Upper lobe of right lung (tissue), 1 donor: ENCODE data around the gene PFDN4. TPM values are rescaled to one million over a fixed set of nuclear protein-coding genes. Genes with fewer than 3 reads are reported as not detected.
"Not testable (repeated sequence)": the region's sequence is repeated elsewhere in the genome, so short reads cannot be mapped to it uniquely, and the experiment has no call there.

Experiments used
- ATAC-seq: fragments of 200-7000 bp; cut with Tn5 transposase; one replicate; pipeline ENCODE4 v1.9.1; 2020; ENCODE audit warnings: mild to moderate bottlenecking, moderate library complexity
- DNase-seq: peaks from one replicate; pipeline ENCODE4 v3.0.0-alpha.2; 2020
- H3K27ac ChIP-seq: fragments of 200-600 bp; one replicate; pipeline ENCODE4 v1.8.0; 2022
- H3K27me3 ChIP-seq: fragments of 200-600 bp; one replicate; pipeline ENCODE4 v1.8.0; 2022; ENCODE audit warnings: mild to moderate bottlenecking
- H3K36me3 ChIP-seq: fragments of 200-600 bp; one replicate; pipeline ENCODE4 v1.8.0; 2022
- H3K4me1 ChIP-seq: fragments of 200-600 bp; one replicate; pipeline ENCODE4 v1.8.0; 2022
- H3K4me3 ChIP-seq: fragments of 200-600 bp; one replicate; pipeline ENCODE4 v1.8.0; 2022; ENCODE audit warnings: mild to moderate bottlenecking
- H3K9me3 ChIP-seq: fragments of 200-600 bp; one replicate; pipeline ENCODE4 v1.8.0; 2022
- intact Hi-C: fragments of 100-400 bp; cut with DNase I; formaldehyde crosslinking; loops from one replicate; pipeline ENCODE4 v1.11.0; 2022
- total RNA-seq: library from RNA; stranded (reverse); fragmentation: NEBNext Ultra II Directional; extraction: Animal tissue kit (Norgen Biotek cat#: 25700); gene quantifications from one replicate; pipeline ENCODE4 v1.2.1, GENCODE V29; 2021
- TF ChIP-seq, protein P1 (sequence below): fragments of 200-600 bp; IDR thresholded peaks from one replicate; pipeline ENCODE4 v1.8.0; 2022; ENCODE audit warnings: antibody characterized with exemption
- donor health status: DM: no; HTN: yes; CAD: no; lungs with severe emphysema.

PFDN4 gene
- total RNA-seq, 1 donor from 2014 or later: 19.9 TPM

GRCh38 chr20:54223751-54224150 is 15.9 kb downstream of the PFDN4 start:
- no peaks in the 10 kb centered on the region for H3K4me1 ChIP-seq
- TF ChIP-seq, protein P1, sequence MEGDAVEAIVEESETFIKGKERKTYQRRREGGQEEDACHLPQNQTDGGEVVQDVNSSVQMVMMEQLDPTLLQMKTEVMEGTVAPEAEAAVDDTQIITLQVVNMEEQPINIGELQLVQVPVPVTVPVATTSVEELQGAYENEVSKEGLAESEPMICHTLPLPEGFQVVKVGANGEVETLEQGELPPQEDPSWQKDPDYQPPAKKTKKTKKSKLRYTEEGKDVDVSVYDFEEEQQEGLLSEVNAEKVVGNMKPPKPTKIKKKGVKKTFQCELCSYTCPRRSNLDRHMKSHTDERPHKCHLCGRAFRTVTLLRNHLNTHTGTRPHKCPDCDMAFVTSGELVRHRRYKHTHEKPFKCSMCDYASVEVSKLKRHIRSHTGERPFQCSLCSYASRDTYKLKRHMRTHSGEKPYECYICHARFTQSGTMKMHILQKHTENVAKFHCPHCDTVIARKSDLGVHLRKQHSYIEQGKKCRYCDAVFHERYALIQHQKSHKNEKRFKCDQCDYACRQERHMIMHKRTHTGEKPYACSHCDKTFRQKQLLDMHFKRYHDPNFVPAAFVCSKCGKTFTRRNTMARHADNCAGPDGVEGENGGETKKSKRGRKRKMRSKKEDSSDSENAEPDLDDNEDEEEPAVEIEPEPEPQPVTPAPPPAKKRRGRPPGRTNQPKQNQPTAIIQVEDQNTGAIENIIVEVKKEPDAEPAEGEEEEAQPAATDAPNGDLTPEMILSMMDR: no peak
- H3K27ac ChIP-seq: no peak overlapping the region
- no peak for ATAC-seq
- no peaks in the 10 kb centered on the region for H3K9me3 ChIP-seq
- intact Hi-C loops: loop anchor here (5.0 kb wide), 1 partner anchor 424 kb away; no protein-coding TSS in a partner anchor
- no peak overlapping the region for H3K4me3 ChIP-seq
- no peak for DNase-seq
- H3K27me3 ChIP-seq: no peaks in the 10 kb centered on the region
- H3K36me3 ChIP-seq: peaks cover 15% of the 10 kb centered on the region

GRCh38 chr20:54224642-54225041 is 16.8 kb downstream of the PFDN4 start:
- not testable (repeated sequence) for H3K27ac ChIP-seq, H3K9me3 ChIP-seq, ATAC-seq, H3K27me3 ChIP-seq, H3K4me3 ChIP-seq, H3K36me3 ChIP-seq, DNase-seq, H3K4me1 ChIP-seq
- intact Hi-C loops: loop anchor here (5.0 kb wide), 1 partner anchor 423 kb away; no protein-coding TSS in a partner anchor

DNA sequence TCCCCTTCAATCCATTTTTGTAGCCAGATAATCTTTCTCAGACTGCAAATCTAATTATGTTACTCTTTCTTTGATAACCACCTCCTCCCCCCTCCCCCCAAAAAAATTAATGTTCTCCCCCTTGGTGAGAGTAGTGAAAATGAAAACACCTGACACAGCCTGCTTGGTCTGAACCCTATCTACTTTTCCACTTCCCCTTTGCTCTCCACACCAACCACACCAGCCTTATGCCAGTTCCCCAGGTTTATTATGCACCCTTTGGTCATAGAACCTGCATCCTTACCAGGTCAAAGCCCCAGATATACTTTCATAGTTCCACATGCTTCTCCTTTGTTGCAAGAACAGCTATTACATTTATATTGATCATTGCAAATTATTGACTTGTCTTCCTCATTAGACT is 19.4 kb downstream of the PFDN4 start:
- H3K4me3 ChIP-seq: no peak overlapping the region
- H3K4me1 ChIP-seq: no peaks in the 10 kb centered on the region
- no peak for DNase-seq
- no peaks in the 10 kb centered on the region for H3K36me3 ChIP-seq
- H3K27me3 ChIP-seq: no peaks in the 10 kb centered on the region
- no peak overlapping the region for H3K27ac ChIP-seq
- intact Hi-C loops: no loop called here
- no peak for ATAC-seq
- peaks cover under 1% of the 10 kb centered on the region for H3K9me3 ChIP-seq
- TF ChIP-seq, protein P1: no peak

- Histone ChIP-seq H3K27ac (no peak overlapping the region), H3K4me1 (no peaks in the 10 kb centered on the region), H3K4me3 (no peak overlapping the region), H3K27me3 (no peaks in the 10 kb centered on the region), H3K9me3 (peaks cover 5% of the 10 kb centered on the region), H3K36me3 (no peaks in the 10 kb centered on the region)
- TF ChIP-seq, protein P1: no peak
- DNase-seq (no peak), ATAC-seq (no peak)
- intact Hi-C loops: no loop called here
Measured at GRCh38 chr20:54227751-54228150, 19.9 kb downstream of the PFDN4 start.

DNA sequence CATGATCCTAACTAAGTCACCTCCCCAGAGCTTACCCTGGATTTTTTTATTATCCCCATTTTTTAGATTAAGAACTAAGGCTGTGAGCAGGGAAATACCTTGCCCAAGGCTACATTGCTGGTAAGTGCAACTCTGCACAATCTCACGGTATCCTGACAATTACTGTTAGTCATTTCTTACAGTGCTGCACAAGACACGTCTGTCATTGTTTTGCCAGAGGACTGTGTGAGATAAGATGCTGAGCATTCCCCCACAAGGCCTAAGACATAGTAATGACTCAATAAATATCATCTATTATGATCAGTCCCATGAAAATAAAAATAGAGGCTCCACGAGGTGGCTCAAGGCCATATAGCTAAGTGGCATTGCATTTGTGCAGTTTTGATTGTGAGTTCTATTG is 21.0 kb downstream of the PFDN4 start:
- no peak overlapping the region for H3K27ac ChIP-seq
- ATAC-seq: no peak
- TF ChIP-seq, protein P1: no peak
- peaks cover 5% of the 10 kb centered on the region for H3K9me3 ChIP-seq
- intact Hi-C loops: no loop called here
- H3K4me3 ChIP-seq: no peak overlapping the region
- H3K4me1 ChIP-seq: no peaks in the 10 kb centered on the region
- H3K36me3 ChIP-seq: no peaks in the 10 kb centered on the region
- DNase-seq: no peak
- no peaks in the 10 kb centered on the region for H3K27me3 ChIP-seq

DNA sequence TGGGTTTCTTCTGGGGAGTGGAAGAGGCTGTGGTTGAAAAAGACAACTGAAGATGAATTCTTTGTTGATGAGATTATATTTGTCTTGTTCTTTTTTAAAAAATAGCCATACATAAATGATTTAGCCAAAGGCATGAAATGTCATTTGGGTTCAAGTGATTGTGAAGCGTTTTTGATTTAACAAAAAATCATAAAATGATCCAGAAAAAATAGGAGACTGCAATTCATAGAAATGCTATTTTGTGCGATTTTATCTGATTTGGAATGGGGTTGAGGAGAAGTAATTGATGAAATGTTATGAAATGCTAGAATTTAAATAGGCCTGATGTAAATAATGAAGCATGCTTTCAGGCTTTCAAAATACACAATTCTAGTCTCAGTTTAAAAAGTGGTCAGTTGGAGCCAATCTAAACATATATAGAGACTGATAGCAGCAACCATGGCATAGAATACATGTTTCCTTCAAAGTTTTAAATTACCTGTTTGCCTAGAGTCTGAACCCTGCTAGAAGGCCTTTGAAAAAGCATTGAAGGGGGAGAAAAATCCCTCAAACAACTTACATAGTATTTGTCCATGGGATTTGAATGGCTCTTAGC is 21.8 kb downstream of the PFDN4 start:
- no peaks in the 10 kb centered on the region for H3K27me3 ChIP-seq
- H3K4me3 ChIP-seq: no peak overlapping the region
- ATAC-seq: no peak
- no peaks in the 10 kb centered on the region for H3K36me3 ChIP-seq
- DNase-seq: no peak
- TF ChIP-seq, protein P1: no peak
- intact Hi-C loops: no loop called here
- peaks cover 5% of the 10 kb centered on the region for H3K9me3 ChIP-seq
- H3K27ac ChIP-seq: no peak overlapping the region
- H3K4me1 ChIP-seq: no peaks in the 10 kb centered on the region
